Stimulated activated CD4-positive, alpha-beta T cell treated with anti-CD3 and anti-CD28 coated beads, Interleukin-4, amount 100 ng/mL, for 48 hours (primary cell): Measurements from ENCODE around the gene SCGB3A1.

Experiments used
- DNase-seq, 2 donors: peaks; one replicate each; pipeline ENCODE4 v3.0.0-alpha.2; 2020; ENCODE audit warnings: low read depth in 2 of 2

The SCGB3A1 gene

GRCh38 chr5:180591311-180591887, at the start of gene SCGB3A1:
Gene SCGB3A1, minus strand, starts transcription at chr5:180591499. Its CDS starts 37 bp downstream, at chr5:180591462.
- DNase-seq = no peak

- DNase-seq = no peak
These were observed 49.2 kb upstream of the SCGB3A1 start for GRCh38 chr5:180640611-180640860.

- DNase-seq = no peak
These were observed 48.7 kb upstream of the SCGB3A1 start for GRCh38 chr5:180639741-180640610.

- DNase-seq = no peak
These were observed 48.0 kb upstream of the SCGB3A1 start for GRCh38 chr5:180639287-180639686.

- DNase-seq = no peak
These were observed 46.8 kb upstream of the SCGB3A1 start for GRCh38 chr5:180637962-180638680.

- DNase-seq = no peak
These were observed 45.2 kb upstream of the SCGB3A1 start for GRCh38 chr5:180636403-180637075.

- DNase-seq = no peak
These were observed 44.7 kb upstream of the SCGB3A1 start for GRCh38 chr5:180636016-180636402.

GRCh38 chr5:180633283-180634177, 42.2 kb upstream of the SCGB3A1 start:
- DNase-seq = no peak

- DNase-seq = no peak
These were observed 41.5 kb upstream of the SCGB3A1 start for GRCh38 chr5:180632768-180633167.

- DNase-seq = no peak
These were observed 40.5 kb upstream of the SCGB3A1 start for GRCh38 chr5:180631549-180632383.

GRCh38 chr5:180630426-180630825, 39.1 kb upstream of the SCGB3A1 start:
- no peak for DNase-seq

- DNase-seq = no peak
These were observed 38.6 kb upstream of the SCGB3A1 start for GRCh38 chr5:180629831-180630382.

GRCh38 chr5:180628827-180629750, 37.8 kb upstream of the SCGB3A1 start:
- no peak for DNase-seq

- no peak for DNase-seq
These were observed 36.9 kb upstream of the SCGB3A1 start for GRCh38 chr5:180628211-180628610.

- DNase-seq = no peak
These were observed 36.3 kb upstream of the SCGB3A1 start for GRCh38 chr5:180627386-180628120.

- no peak for DNase-seq
These were observed 35.5 kb upstream of the SCGB3A1 start for GRCh38 chr5:180626661-180627385.

- DNase-seq = no peak
These were observed 34.7 kb upstream of the SCGB3A1 start for GRCh38 chr5:180625791-180626660.
